NCI-H2227 (cell line): ENCODE data around the gene SYNE1.
"Not testable (repeated sequence)": the region's sequence is repeated elsewhere in the genome, so short reads cannot be mapped to it uniquely, and the experiment has no call there.

ENCODE experiments used
- DNase-seq: peaks from one replicate; lab custom pipeline; 2025; ENCODE audit not compliant: unreplicated experiment; lab: John Stamatoyannopoulos, UW

Gene SYNE1

DNA sequence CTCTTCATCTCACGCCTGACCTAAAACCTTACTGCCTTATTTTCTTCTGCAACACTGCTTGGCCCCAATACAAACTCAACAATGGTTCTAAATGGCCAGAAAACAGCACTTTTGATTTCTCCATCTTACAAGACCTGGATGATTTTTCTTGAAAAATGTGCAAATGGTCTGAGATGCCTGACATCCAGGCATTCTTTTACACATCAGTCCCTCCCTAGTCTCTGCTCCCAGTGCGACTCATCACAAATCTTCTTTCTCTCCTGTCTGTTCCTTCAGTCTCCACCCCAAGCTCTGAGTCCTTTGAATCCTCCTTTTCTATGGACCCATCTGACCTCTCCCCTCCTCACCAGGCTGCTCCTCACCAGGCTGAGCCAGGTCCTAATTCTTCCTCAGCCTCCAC, 145.7 kb downstream of the SYNE1 start:
- not testable (repeated sequence) for DNase-seq

DNA sequence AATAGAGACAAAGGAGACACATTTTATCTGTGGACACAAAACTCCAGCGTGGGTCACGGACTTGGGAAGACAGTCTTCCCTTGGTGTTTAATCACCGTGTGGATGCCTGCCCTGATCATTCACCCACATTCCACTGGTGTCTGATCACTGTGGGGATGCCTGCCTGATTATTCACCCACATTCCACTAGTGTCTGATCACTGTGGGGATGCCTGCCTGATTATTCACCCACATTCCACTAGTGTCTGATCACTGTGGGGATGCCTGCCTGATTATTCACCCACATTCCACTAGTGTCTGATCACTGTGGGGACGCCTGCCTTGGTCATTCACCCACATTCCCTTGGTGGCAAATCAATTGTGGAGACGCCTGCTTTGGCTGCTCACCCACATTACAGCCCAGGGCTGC, 146.2 kb downstream of the SYNE1 start:
- DNase-seq, result not testable (repeated sequence)

DNA sequence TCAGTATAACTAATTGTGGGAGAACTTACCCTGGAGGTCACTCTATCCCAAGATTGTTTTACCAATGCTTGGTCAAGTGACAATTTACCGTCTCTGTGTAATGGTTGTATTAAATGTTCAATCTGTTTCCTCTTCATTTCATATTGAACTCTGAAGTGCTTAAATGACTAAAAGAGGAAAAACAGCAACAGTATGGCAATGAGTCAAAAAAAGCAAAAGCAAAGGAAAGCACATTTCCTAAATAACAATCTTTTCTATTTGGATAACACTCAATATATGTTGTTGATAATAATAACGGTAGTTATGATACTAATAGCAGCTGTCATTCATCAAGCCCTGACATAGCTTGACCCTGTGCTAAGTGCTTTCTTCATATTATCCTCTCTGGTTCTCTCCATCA, 152.4 kb downstream of the SYNE1 start:
- no peak for DNase-seq

DNA sequence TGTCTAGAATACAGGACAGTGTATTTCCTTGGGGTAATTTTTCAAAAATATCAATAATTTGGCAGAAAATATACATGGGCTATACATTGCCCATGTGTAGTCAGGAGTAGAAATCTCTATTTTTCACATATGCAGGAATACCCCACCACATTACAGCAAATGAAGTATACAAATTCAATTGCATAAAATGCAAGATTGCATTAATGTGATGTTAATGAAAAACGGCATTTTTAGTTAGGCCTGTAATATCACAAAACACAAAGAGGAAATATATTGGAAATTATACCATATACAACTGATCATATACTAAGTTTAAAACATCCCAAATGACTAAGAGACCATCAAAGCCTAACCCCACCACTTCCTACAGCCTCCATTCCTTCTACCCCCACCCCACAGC, 154.9 kb downstream of the SYNE1 start:
- no peak for DNase-seq

DNA sequence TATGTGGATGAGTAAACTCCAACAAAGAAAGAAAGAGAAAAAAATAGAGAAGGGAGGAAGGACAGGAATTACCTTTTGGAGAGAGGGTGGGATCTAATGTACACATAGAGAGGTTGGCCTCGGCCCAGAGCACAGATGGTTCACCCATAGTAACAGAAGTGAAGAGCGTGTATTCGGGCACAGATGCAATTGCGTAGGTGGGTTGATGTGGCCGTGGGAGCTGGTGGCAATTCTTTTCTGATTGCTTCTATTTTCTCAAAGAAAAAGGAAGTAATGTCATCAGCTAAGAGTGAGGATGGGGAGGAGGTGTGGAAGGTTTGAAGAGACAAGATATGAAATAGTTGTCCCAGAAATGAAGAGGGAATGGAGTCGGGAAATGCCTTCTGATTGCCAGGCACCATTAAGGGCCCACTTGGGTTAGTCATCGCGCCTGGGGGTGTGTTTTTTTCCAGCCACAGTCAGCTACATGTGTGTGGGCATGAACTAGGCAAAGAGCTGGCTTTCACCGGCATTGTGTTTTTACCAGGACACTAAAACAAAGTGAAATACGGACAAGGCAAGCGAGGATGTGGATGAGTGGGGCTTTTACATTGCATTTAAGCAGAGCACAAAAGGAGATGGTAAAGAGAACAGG, 158.7 kb downstream of the SYNE1 start:
- no peak for DNase-seq

DNA sequence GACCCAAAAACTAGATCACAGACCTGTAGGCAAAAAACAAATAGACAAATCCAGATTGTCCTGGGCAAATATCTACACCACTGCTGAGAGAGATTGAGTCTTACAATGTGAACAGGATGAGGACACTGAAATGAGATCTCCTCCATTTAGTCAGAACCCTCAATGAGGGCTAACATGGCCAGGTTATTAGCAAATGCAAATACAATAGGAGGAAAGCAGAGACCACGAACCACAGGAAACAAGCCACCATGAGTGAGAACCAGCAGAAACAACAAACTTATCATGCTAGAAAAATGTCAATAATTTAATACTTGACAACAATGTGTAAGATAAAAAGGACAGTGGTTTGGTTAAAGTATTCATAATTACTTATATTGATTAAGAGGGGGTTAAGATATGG, 162.8 kb downstream of the SYNE1 start:
- no peak for DNase-seq

DNA sequence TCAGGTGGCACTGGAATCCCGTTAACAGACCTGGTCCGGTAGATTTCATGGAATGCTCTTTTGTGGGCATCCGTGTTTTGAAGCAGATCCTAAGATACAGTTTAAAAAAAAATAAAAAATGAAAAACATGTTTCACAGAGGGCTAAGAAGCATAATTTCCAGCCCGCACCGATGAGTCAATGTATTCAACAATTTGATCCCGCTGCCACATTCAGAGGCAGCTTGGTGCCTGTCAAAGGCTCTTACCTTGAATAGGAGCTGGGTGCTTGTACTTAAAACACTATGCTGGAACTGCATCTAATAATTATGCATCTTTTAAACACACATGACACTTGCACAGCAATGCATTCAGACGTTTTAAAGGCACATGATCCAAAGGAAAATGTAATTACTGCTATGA, 164.8 kb downstream of the SYNE1 start:
- no peak for DNase-seq

DNA sequence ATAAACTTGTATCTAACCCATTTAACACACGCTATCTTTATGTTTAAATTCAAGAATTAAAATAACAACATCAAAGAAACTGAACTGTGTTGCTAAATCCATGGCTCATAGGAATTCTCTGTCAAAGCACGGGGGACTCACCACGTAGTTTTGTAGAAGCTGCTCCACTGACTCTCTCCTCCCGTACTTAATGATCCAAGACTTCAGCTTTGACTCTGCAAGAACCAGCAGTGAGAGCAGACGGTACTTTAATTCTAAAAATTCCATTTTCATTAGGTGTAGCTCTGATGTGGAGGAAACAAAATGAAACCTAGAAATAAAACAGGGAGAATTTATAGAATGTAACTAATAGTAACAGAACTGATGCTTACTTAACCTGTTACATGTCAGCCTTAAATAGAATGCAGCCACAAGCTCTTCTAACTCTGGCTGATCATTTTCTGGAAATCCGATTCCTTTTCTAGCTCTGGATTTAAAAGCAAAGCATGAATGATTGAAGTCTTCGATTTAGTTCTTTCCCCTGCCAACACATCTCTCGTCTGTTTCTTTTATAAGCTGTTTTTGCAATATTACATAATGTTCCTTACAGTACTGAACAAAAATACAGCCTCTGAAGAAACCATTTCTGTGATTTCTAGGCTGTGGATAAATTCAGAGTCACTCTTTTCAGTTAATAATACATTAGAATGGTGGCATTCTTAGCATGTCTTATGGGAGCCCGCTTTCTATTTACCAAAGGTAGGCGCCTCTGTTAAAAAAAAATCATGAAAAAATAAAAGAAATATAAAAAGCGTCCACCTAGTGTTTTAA, 165.5 kb downstream of the SYNE1 start:
- DNase-seq, result no peak

DNA sequence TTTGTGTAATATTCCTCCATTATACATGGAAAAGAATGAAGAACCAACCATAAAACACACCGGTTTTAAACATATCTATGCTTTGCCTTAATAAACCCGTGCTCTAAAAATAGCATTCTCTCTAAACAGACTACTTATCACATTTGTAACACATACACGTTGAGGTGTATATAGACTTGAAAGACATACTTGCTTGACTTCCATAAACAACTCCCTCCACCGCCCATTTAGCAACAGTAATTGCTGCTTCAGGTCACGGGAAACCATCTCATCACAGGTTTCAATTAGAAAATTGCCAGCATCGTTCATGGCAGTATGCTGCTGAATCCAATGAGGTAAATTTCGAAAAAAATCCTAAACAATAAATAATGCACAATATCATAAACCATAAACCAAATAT, 174.0 kb downstream of the SYNE1 start:
- no peak for DNase-seq

DNA sequence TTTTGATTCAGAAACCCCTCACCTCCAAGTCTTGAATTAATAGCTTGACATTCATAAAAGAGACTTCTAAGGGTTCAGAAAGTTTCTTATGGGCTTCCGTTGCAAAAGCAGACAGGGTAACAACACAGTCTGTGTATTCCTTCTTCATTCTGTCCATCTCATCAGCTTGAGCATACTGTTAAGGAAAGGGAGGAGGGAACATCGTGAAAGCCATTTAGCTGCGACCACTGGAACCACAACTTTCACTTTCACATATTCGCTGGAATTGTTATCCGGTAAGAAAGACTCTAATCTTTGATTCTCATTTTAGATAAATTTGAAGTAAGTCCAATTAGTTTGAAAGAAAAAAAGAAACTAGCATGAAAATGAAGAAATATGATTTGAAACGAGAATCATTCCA, 174.4 kb downstream of the SYNE1 start:
- no peak for DNase-seq

DNA sequence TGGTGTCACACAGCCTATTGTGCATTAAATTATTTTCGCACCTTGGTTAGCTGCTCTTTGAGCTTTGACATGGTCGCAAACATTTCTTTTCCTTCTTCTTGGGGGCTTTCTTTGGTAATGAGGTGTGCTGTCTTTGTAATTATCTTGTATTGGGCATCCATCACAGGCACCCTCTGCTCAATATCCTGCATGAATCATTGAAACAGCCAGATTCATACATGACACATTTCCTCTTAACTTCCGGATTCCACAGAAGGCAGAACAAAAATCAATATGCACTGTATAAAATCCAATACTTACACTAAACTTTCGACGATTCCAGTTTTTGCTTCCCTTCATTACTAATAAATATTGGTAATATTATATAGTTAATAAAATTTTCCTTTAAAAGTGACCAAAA, 175.6 kb downstream of the SYNE1 start:
- DNase-seq, result no peak

DNA sequence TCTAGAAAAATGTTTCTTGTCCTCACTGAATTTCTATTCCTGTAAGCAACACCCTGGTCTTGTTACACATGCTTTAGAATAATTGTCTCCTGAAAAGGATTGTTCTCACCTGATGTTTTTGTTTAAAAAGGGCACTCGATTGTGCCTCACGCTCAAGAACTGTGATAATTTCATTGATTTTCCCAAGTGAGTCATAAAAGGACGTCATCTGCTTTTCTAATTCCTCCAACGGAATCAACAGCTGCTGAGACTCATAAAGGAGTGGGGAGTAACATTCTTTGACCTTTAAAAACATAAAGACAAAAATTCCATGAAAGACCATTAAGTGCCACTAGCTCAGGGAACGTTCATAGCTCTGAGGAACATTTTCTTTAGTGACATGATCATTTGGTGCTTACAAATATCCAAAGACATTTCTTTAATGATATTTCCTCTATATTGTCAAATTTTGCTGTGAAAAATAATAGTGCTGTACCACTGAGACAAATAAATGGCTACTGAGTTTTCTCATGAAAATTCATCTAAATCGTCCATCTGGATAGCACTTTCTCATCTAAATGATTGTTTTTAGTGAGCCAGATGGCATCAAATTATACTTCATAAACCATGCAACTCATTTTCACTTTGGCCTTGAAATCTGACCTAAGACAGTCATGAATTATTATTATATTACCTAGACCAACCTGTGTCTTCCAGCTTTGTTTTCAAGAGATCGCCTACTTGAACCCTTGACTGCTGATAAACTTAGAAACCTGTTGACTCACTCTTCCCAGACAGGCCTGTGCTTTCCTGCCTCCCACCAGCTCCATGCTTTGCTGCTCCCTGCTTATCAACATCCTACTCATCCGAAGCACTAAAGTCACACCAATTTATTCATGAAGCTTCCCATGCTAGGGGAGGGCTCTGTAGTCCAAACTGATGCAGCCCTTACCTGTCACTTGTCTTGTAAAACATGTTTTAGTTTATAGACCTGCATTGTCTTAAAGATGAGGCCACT, 178.2 kb downstream of the SYNE1 start:
- no peak for DNase-seq

DNA sequence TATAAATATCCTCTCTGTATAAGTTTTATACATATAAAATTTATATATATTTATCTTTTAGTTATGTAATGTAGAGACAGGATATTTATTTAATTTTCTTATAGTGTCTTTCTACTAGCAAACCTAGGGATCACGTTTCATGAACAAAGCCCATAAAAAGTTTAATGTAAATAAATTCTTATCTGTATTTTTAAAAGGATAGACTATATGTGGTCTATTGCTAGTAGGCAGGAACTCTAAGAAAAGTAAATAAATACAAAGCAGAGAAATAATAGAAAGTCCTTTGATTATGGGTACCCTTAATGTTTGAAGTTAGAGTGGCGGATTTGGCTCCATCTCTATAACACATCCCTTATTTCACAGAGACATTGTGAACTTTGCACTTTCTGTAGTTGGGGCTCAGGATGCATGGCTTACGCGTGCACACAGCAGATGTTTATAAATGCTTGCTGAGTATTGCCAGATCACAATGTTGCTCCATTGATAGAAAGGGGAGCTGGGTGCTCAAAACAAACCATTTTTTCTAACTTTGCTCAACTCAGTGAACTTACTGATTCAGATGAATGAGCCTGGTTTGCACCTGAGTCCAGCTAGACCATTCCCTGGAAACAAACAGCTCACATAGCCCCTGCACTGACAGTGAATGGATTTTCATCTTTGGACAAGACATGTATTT, 179.1 kb downstream of the SYNE1 start:
- no peak for DNase-seq

DNA sequence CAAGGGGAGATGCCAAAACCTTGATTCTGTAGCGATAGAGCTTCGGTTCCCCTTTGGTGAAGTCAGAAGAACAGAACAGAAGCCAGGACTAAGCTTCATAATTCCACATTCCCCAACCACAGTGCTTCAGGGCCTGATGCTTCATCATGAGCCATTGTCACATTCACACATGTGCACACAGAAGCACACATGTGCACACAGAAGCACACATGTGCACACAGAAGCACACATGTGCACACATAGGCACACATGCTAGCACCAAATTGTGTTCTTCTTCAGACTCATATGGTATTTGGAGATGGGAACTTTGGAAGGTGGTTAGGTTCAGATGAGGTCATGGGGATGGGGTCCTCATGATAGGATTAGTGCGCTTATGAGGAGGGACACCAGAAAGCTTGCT, 183.2 kb downstream of the SYNE1 start:
- DNase-seq, result no peak

DNA sequence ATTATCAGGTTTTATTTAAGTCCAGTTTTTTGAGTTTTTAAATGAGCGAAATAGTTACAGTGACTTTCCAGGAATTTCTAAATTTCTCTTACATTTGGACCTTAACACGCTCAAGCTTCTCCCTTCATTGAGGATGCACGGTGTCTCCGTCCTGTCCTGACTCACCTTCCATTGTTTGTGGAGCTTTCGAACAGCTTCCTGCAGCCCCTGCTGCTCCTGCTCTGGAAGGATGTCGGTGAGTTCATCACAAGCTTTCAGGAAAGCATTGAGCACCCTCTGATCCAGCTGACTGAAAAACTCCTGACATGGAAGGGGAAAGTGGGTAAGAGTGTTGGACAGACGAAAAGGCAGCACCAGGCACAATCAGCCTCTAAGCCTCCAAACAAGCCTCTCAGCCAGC, 183.7 kb downstream of the SYNE1 start:
- no peak for DNase-seq

DNA sequence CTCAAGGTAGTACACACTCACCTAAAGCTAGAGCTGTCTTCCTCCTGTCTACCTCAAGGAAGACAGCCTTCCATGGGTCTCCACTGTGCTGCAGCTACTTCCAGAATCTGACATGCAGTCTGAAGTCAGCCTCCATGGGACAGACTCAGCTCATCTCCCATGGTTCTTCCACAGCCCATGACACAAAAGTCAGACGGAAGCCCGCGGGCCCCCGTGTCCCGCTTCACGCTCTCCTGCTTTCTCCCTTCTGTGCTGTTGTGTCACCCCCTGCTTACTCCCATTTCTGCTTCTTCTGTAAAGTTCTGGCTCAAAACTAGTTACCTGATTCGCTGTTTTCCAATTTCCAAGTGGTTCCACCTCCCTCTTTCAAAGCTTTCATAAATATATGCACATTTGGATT, 184.5 kb downstream of the SYNE1 start:
- no peak for DNase-seq

DNA sequence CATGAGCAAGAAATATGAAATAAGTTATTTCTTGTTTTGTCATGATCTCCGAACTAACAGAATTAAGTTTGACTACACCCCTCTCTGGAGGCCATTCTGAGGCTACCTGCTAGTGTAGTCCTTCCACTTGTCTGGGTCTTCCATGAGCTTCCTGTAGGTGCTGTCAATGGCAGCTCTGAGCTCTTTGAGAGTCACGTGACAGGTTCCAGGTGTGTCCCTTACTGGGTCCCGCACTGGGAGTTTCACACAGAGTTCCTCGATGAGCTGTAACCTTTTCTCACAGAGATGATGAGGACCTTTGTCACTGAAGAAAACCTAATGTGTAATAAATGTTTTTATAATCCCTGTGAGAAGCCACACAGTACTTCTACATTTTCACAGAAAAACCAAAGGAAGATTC, 186.6 kb downstream of the SYNE1 start:
- no peak for DNase-seq

DNA sequence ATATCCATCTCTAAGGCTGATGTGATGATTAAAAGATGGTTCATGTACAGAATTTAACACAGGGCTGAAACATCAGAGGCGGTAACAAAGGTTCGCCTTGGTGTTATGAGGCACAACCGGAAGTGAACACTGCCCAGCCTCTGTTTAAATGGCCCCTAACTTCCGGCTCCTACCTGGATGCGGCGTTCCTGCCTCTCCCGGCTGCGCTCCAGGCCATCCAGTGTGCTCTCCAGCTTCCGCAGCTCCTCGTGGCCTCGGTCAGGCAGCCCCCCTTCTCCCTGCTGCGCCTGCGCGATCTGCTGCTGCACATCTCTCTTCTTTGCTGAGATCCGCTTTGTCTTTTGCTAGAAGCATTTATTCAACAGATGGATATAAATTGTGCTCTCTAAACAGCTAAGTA, 195.3 kb downstream of the SYNE1 start:
- DNase-seq, result no peak

DNA sequence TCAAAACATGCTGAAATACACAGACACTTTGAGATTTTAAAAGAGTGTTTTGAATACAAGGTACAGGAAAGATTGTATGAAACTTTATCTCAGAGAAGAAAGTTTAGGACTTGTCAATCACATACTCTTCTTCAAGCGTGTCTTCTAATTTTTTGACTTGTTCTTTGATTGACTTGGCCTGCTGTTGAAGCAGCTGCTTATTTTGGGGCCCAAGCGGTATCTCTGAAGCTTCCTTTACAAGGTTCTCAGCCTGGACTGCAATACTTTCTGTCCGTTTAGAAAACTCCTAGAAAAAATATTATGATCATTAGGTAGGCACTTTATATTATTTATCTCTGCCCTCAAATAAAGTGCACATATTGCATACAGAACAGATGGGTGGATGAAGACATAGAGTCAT, 201.3 kb downstream of the SYNE1 start:
- no peak for DNase-seq

DNA sequence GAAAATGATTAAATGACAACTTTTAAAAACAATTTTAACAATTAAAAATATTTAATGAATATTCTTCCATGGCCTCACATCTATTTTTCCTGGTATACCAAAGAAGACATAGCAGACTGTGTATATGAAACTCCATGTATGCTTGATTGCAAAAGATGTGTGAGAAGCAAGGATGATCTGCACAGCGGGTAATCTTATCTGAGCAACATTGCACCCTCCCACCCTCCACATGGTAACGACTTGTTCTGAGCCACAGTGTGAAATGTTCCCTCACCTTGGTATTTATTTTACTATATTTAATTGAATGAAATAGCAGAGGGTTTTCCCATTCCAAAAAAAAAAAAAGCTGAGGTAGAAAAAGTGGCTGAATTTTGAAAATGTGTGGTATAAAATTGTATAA, 204.4 kb downstream of the SYNE1 start:
- DNase-seq, result no peak

DNA sequence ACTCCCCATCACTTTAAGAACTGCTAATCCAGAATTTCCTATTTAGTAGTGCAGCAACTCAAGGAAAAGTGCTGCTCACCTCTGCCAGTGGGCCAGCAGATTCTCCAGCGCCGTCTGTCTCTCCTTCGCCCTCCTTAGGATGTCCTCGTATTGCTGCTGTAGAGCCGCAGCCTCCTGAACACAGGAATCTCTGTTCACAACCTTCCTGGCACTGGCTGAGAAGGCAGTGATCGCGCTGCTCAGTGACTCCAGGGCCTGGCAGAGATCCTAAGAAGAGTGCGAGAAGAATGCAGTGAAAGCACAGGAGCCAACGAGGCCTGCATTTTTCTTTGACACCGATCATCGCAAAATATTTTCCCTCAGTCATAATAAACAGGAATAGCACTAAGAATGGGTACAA, 209.0 kb downstream of the SYNE1 start:
- no peak for DNase-seq
